ENCODE results near the gene CIDEA.

DNA sequence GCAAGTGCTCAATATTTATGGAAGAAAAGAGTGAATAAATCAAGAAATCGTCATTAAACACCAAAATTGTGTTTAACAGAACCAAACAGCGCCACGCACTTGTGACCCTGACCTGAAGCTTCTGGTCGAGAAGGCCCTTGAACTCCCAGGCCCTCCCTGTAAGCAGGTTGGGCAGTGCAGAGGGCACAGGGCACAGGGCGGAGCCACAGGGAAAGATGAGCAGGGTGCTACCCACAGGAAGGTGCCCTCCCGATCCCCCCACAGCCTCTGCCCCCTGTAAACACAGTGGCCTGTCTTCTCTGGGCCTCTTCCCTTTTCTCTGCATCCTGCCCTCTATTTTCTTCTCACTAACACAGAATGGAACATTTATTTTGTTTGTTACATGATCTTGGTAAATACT, 37.0 kb downstream of the CIDEA start:
- TF ChIP-seq, protein P1, sequence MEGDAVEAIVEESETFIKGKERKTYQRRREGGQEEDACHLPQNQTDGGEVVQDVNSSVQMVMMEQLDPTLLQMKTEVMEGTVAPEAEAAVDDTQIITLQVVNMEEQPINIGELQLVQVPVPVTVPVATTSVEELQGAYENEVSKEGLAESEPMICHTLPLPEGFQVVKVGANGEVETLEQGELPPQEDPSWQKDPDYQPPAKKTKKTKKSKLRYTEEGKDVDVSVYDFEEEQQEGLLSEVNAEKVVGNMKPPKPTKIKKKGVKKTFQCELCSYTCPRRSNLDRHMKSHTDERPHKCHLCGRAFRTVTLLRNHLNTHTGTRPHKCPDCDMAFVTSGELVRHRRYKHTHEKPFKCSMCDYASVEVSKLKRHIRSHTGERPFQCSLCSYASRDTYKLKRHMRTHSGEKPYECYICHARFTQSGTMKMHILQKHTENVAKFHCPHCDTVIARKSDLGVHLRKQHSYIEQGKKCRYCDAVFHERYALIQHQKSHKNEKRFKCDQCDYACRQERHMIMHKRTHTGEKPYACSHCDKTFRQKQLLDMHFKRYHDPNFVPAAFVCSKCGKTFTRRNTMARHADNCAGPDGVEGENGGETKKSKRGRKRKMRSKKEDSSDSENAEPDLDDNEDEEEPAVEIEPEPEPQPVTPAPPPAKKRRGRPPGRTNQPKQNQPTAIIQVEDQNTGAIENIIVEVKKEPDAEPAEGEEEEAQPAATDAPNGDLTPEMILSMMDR (IDR thresholded peaks at IDR 0.05): no peak
- no peak for TF ChIP-seq POLR2A (IDR thresholded peaks at IDR 0.05)

Data from uterus (tissue), 2 donors.